A673 (cell line): ENCODE measurements around the gene PRAME. TPM values are rescaled to one million over a fixed set of nuclear protein-coding genes. Genes with fewer than 3 reads are reported as not detected.
A peak's percentile ranks its signal among the peaks of the same experiment; 100 is the strongest.
"Not testable (repeated sequence)": the region's sequence is repeated elsewhere in the genome, so short reads cannot be mapped to it uniquely, and the experiment has no call there.

Experiments
- BruUV-seq: library from RNA; stranded (reverse); fragments of 400-500 nt; replicated peaks from 2 replicates; lab custom pipeline; 2021; lab: Mats Ljungman, UMichigan
- CTCF ChIA-PET: fragments of 300-600 bp; sonication (Branson Sonifier 250); formaldehyde crosslinking; loops from one replicate; lab custom pipeline; 2022; ENCODE audit warnings: antibody characterized with exemption; lab: Charles Lee
- POLR2A ChIA-PET: fragments of 300-600 bp; sonication (Branson Sonifier 250); formaldehyde crosslinking; loops from one replicate; lab custom pipeline; 2022; ENCODE audit warnings: antibody characterized with exemption; ENCODE audit not compliant: low non-redundant PET; lab: Charles Lee
- DNase-seq: peaks from one replicate; pipeline ENCODE4 v3.0.0-alpha.2; 2015; ENCODE audit warnings: low spot score
- H3K27ac ChIP-seq: fragments of 200-600 bp; sonication (generic); 2 replicates; pipeline ENCODE4 v1.5.1; 2016; ENCODE audit warnings: mixed run types, low read depth, mild to moderate bottlenecking, mixed read lengths, antibody characterized with exemption, low read length; ENCODE audit not compliant: poor library complexity, severe bottlenecking
- H3K27me3 ChIP-seq: fragments of 200-600 bp; sonication (generic); replicated peaks from 2 replicates; pipeline ENCODE4 v1.6.1; 2017; ENCODE audit warnings: mixed run types, low read depth, mild to moderate bottlenecking, mixed read lengths, antibody characterized with exemption, low read length; ENCODE audit not compliant: insufficient read depth, poor library complexity
- H3K36me3 ChIP-seq: fragments of 200-600 bp; sonication (generic); 2 replicates; pipeline ENCODE4 v1.6.1; 2016; ENCODE audit warnings: mixed run types, mild to moderate bottlenecking, mixed read lengths, antibody characterized with exemption, low read length; ENCODE audit not compliant: insufficient read depth, poor library complexity, severe bottlenecking
- H3K4me1 ChIP-seq: fragments of 200-600 bp; sonication (generic); 2 replicates; pipeline ENCODE4 v1.6.1; 2017; ENCODE audit warnings: mixed run types, mild to moderate bottlenecking, mixed read lengths, antibody characterized with exemption, low read length; ENCODE audit not compliant: insufficient read depth, poor library complexity, severe bottlenecking
- H3K4me3 ChIP-seq: fragments of 200-600 bp; sonication (generic); 2 replicates; pipeline ENCODE4 v1.5.1; 2016; ENCODE audit warnings: low read depth, mixed run types, mild to moderate bottlenecking, mixed read lengths, low read length; ENCODE audit not compliant: poor library complexity, severe bottlenecking
- H3K9me3 ChIP-seq: fragments of 200-600 bp; sonication (generic); 2 replicates; pipeline ENCODE4 v1.6.1; 2016; ENCODE audit warnings: mixed run types, low read depth, mild to moderate bottlenecking, mixed read lengths, antibody characterized with exemption, low read length; ENCODE audit not compliant: poor library complexity, severe bottlenecking
- EZH2 ChIP-seq: fragments of 200-600 bp; sonication (generic); IDR thresholded peaks from 2 replicates; pipeline ENCODE4 v1.6.1; 2017; ENCODE audit warnings: borderline replicate concordance, low read depth, mild to moderate bottlenecking, mixed read lengths, antibody characterized with exemption, low read length; ENCODE audit not compliant: poor library complexity, severe bottlenecking
- intact Hi-C: fragments of 100-400 bp; cut with micrococcal nuclease; formaldehyde crosslinking; loops from one replicate; pipeline ENCODE4 v1.10.0; 2022; ENCODE audit not compliant: unreplicated experiment
- total RNA-seq: library from RNA; stranded (reverse); gene quantifications from 2 replicates; pipeline ENCODE4 v1.2.3, GENCODE V29; 2021
- TF ChIP-seq, protein P1 (sequence below): fragments of 300-800, 200-600 bp; sonication (generic); conservative IDR thresholded peaks from 2 replicates; pipeline ENCODE4 v1.5.1; 2017; ENCODE audit warnings: low read depth, mild to moderate bottlenecking, antibody characterized with exemption, low read length, moderate library complexity, mixed read lengths

Gene PRAME
- total RNA-seq, 1 experiment from 2014 or later = 14.1 TPM

DNA sequence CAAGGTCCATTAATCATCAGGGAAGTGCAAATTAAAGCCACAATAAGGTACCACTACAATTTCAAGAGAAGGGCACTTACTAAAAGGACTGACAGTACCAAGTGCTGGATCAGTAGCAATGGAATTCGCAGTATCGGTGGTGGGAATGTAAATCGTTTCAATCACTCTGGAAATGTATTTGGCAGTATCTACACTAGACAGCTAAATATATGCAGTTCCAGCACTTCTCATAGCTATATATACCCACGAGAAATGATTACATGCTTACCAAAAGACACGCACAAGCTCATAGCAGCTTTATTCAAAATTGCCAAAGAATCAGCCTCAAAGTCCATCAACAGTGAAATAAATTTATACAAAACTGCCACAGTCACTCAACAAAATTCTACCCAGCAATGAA lies 46.1 kb downstream of the PRAME start:
- no peaks in the 10 kb centered on the region for H3K9me3 ChIP-seq
- no TSS peak for BruUV-seq
- no peak for DNase-seq
- CTCF ChIA-PET = no interaction called here
- no peaks in the 10 kb centered on the region for H3K36me3 ChIP-seq
- POLR2A ChIA-PET = no interaction called here
- H3K27ac ChIP-seq = no peak overlapping the region
- H3K4me3 ChIP-seq = no peak overlapping the region
- no peaks in the 10 kb centered on the region for H3K4me1 ChIP-seq
- peaks cover 38% of the 10 kb centered on the region for H3K27me3 ChIP-seq
- intact Hi-C loops = no loop called here
- TF ChIP-seq EZH2 = no peak
- TF ChIP-seq, protein P1, sequence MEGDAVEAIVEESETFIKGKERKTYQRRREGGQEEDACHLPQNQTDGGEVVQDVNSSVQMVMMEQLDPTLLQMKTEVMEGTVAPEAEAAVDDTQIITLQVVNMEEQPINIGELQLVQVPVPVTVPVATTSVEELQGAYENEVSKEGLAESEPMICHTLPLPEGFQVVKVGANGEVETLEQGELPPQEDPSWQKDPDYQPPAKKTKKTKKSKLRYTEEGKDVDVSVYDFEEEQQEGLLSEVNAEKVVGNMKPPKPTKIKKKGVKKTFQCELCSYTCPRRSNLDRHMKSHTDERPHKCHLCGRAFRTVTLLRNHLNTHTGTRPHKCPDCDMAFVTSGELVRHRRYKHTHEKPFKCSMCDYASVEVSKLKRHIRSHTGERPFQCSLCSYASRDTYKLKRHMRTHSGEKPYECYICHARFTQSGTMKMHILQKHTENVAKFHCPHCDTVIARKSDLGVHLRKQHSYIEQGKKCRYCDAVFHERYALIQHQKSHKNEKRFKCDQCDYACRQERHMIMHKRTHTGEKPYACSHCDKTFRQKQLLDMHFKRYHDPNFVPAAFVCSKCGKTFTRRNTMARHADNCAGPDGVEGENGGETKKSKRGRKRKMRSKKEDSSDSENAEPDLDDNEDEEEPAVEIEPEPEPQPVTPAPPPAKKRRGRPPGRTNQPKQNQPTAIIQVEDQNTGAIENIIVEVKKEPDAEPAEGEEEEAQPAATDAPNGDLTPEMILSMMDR = no peak

DNA sequence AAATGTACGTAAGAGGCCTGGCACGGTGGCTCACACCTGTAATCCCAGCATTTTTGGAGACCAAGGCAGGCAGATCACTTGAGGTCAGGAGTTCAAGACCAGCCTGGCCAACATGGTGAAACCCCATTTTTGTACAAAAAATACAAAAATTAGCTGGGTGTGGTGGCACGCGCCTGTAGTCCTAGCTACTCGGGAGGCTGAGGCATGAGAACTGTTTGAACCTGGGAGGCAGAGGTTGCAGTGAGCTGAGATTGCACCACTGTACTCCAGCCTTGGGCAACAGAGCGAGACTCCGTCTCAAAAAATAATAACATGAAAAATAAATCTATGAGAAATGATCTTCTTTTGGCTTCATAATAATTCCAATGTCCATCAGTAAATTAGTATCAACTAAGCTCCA lies 48.2 kb downstream of the PRAME start:
- CTCF ChIA-PET = interaction anchor here (0.7 kb wide), 1 partner anchor 76 kb away, joined by 5 read pairs; no protein-coding TSS in a partner anchor
- DNase-seq, H3K4me3 ChIP-seq, H3K27ac ChIP-seq, POLR2A ChIA-PET, H3K4me1 ChIP-seq, H3K9me3 ChIP-seq, H3K36me3 ChIP-seq, BruUV-seq, intact Hi-C loops: not testable (repeated sequence)
- H3K27me3 ChIP-seq = peaks cover 38% of the 10 kb centered on the region

DNA sequence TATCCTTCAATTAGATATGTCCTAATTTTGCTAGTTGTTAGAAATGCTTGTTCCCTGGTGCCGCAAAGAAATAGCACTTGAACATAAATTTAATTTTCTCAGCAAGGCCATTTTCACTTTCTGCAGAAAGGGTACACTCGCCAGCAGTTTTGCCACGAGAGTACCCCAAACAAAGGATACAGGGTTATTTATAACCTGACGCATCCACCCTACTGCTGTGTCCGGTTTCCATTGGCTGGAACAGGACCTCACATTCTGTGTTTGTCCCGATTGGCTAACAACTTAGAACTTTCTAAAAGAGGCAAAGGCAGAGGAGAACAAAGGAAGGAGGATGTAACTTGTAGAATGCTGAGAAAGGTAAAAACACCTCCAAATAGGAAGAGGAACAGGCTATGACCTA lies 49.2 kb downstream of the PRAME start:
- H3K27me3 ChIP-seq = peaks cover 31% of the 10 kb centered on the region
- intact Hi-C loops, H3K4me1 ChIP-seq, H3K4me3 ChIP-seq, H3K9me3 ChIP-seq, CTCF ChIA-PET, DNase-seq, H3K36me3 ChIP-seq, BruUV-seq, H3K27ac ChIP-seq, POLR2A ChIA-PET: not testable (repeated sequence)

DNA sequence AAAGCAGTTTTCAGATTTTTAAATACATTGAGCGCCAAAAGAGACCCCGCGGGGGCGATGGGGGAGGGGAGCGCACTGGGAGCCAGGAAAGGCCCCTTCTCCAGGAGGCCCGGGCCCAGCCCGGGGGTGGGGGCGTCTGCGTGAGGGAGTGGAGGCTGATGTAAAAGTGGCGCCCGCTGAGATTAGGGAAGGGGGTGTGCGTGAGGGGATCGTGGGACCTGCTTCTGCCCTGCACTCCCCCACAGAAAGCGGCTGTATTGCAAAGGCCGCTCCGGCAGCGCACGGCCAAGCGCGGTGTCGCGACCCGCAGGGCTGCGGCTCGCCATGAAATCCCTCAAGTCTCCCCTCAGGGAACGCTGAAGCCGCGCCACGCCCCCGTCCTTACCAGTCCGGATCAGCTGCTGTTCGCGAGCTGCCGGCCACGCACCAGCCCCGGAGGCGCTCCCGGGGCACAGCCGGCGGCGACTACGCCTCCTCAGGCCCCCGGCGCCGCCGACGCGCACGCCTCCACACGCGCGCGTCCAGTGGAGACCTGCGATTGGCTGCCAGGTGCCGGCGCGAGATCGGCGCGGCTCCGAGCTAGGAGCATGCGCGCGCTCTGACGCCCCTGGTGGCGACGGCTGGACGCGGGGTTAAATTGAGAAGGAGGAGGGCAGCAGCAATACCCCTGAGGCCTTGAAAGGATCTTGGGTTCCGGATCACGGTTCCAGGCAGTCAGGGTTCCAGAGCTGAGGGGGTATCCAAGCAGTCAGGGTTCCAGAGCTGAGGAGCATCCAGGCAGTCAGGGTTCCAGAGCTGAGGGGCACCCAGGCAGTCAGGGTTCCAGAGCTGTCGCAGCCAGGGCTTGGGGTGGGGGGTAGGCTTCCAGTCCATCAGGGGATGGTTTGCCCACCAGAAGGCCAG lies 50.5 kb downstream of the PRAME start, which contains the start of gene ZNF280B:
Gene ZNF280B, minus strand, starts transcription at position 469 of the 903 bp plus-strand sequence. CDS start 19,344 bp downstream, outside the sequence.
- DNase-seq = peak; percentile 95
- peaks cover 20% of the 10 kb centered on the region for H3K27me3 ChIP-seq
- TF ChIP-seq, protein P1 = peak; percentile 83
- TF ChIP-seq EZH2 = no peak
- H3K9me3 ChIP-seq = no peaks in the 10 kb centered on the region
- peak within 1 kb of the TSS; percentile 71 for H3K27ac ChIP-seq
- intact Hi-C loops = no loop called here
- BruUV-seq = no TSS peak
- H3K4me1 ChIP-seq = peaks cover 4% of the 10 kb centered on the region
- H3K4me3 ChIP-seq = peak within 1 kb of the TSS; percentile 80
- ChIA-PET POLR2A (no interaction called here), CTCF (interaction anchor here (0.8 kb wide), 1 partner anchor 50 kb away, joined by 4 read pairs; the partner anchor contains the start of gene PRAME)
- peaks cover 9% of the 10 kb centered on the region for H3K36me3 ChIP-seq
